ENCODE results near the gene DEFB131A.
"Not testable (repeated sequence)": the region's sequence is repeated elsewhere in the genome, so short reads cannot be mapped to it uniquely, and the experiment has no call there.

- not testable (repeated sequence) for TF ChIP-seq JUN (IDR thresholded peaks at IDR 0.05); RAD21 (conservative IDR thresholded peaks at IDR 0.05 in 1 of 2, IDR thresholded peaks at IDR 0.05 in 1 of 2); CTCF (IDR thresholded peaks at IDR 0.05); POLR2A (IDR thresholded peaks at IDR 0.05; ENCODE audit: low read length); KDM5A (IDR thresholded peaks at IDR 0.05); SREBF2 (IDR thresholded peaks at IDR 0.05); MAX (IDR thresholded peaks at IDR 0.05)
These were observed 1.9 kb upstream of the DEFB131A start for GRCh38 chr4:9442355-9442754.

All from A549 (cell line).